ENCODE measurements around the gene DNAJC25. TPM values are rescaled to one million over a fixed set of nuclear protein-coding genes. Genes with fewer than 3 reads are reported as not detected.
"Not testable (repeated sequence)": the region's sequence is repeated elsewhere in the genome, so short reads cannot be mapped to it uniquely, and the experiment has no call there.

DNAJC25 gene
- total and polyA plus RNA-seq, 7 donors, result 1.9 to 20.1 (median 5.6) TPM

- DNase-seq, result no peak
- no peak for TF ChIP-seq CTCF (IDR thresholded peaks at IDR 0.05)
- Histone ChIP-seq H3K27me3 (ENCODE audit: insufficient read depth in 3 of 3, low read length in 2 of 3) (peaks cover 0 to 7% (median 0%) of the 10 kb centered on the region in 3 donors), H3K9me3 (no peaks in the 10 kb centered on the region), H3K4me1 (no peaks in the 10 kb centered on the region), H3K36me3 (ENCODE audit: insufficient read depth in 1 of 2, low read depth in 1 of 2) (no peaks in the 10 kb centered on the region), H3K4me3 (no peak overlapping the region), H3K27ac (no peak overlapping the region)
- 44 to 50% (median 46%) methylated on average over 5 of the region's 5 CpGs for WGBS, 3 donors
- intact Hi-C loops (cut with DNase I), result no loop called here
- no peak for ATAC-seq
Observed at GRCh38 chr9:111610149-111610548, 21.0 kb upstream of the DNAJC25 start.

- H3K27ac ChIP-seq, result no peak overlapping the region
- no peaks in the 10 kb centered on the region for H3K36me3 ChIP-seq (ENCODE audit: insufficient read depth in 1 of 2, low read depth in 1 of 2)
- H3K9me3 ChIP-seq, result no peaks in the 10 kb centered on the region
- TF ChIP-seq CTCF (IDR thresholded peaks at IDR 0.05), result no peak
- peaks cover 0 to 7% (median 0%) of the 10 kb centered on the region in 3 donors for H3K27me3 ChIP-seq (ENCODE audit: insufficient read depth in 3 of 3, low read length in 2 of 3)
- intact Hi-C loops (cut with DNase I), result no loop called here
- H3K4me1 ChIP-seq, result no peaks in the 10 kb centered on the region
- 70 to 76% (median 73%) methylated on average over 7 of the region's 7 CpGs for WGBS, 3 donors
- ATAC-seq (no peak), DNase-seq (no peak)
- no peak overlapping the region for H3K4me3 ChIP-seq
Observed at GRCh38 chr9:111610845-111611244, 20.3 kb upstream of the DNAJC25 start.

- intact Hi-C loops (cut with DNase I), result no loop called here
- Histone ChIP-seq H3K4me1 (no peaks in the 10 kb centered on the region), H3K9me3 (no peaks in the 10 kb centered on the region), H3K36me3 (ENCODE audit: insufficient read depth in 1 of 2, low read depth in 1 of 2) (no peaks in the 10 kb centered on the region), H3K27me3 (ENCODE audit: insufficient read depth in 3 of 3, low read length in 2 of 3) (peaks cover 0 to 3% (median 0%) of the 10 kb centered on the region in 3 donors), H3K27ac (no peak overlapping the region), H3K4me3 (no peak overlapping the region)
- DNase-seq (no peak), ATAC-seq (no peak)
- 17 to 28% (median 26%) methylated on average over 4 of the region's 4 CpGs for WGBS, 3 donors
- TF ChIP-seq CTCF (IDR thresholded peaks at IDR 0.05), result no peak
Observed at GRCh38 chr9:111613436-111614040, 17.6 kb upstream of the DNAJC25 start.

GRCh38 chr9:111615928-111616327 lies 15.2 kb upstream of the DNAJC25 start:
- DNase-seq (no peak), ATAC-seq (no peak)
- H3K4me3 ChIP-seq, result no peak overlapping the region
- H3K36me3 ChIP-seq (ENCODE audit: insufficient read depth in 1 of 2, low read depth in 1 of 2), result no peaks in the 10 kb centered on the region
- intact Hi-C loops (cut with DNase I), result no loop called here
- H3K4me1 ChIP-seq, result no peaks in the 10 kb centered on the region
- peaks cover 0 to 3% (median 0%) of the 10 kb centered on the region in 3 donors for H3K27me3 ChIP-seq (ENCODE audit: insufficient read depth in 3 of 3, low read length in 2 of 3)
- WGBS, 3 donors, result 33 to 51% (median 39%) methylated on average over 3 of the region's 3 CpGs
- TF ChIP-seq CTCF (IDR thresholded peaks at IDR 0.05), result no peak
- no peak overlapping the region for H3K27ac ChIP-seq
- no peaks in the 10 kb centered on the region for H3K9me3 ChIP-seq

GRCh38 chr9:111617349-111617748 lies 13.8 kb upstream of the DNAJC25 start:
- DNase-seq, result not testable (repeated sequence)

More at GRCh38 chr9:111617349-111617748, 13.8 kb upstream of the DNAJC25 start:
- H3K9me3 ChIP-seq; H3K27me3 ChIP-seq (ENCODE audit: insufficient read depth in 3 of 3, low read length in 2 of 3); intact Hi-C loops (cut with DNase I); ATAC-seq; H3K36me3 ChIP-seq (ENCODE audit: insufficient read depth in 1 of 2, low read depth in 1 of 2); H3K4me1 ChIP-seq; H3K4me3 ChIP-seq; H3K27ac ChIP-seq: not testable (repeated sequence)
- 93 to 95% (median 95%) methylated on average over 13 to 29 of the region's 29 CpGs for WGBS, 3 donors
